HG03439 (cell line): ENCODE measurements around the gene TRIM71.
"Not testable (repeated sequence)": the region's sequence is repeated elsewhere in the genome, so short reads cannot be mapped to it uniquely, and the experiment has no call there.

Source experiments
- ATAC-seq: cut with Tn5 transposase; IDR thresholded peaks from one replicate; pipeline ENCODE4 v1.9.1; 2021; ENCODE audit warnings: mild to moderate bottlenecking, moderate library complexity; ENCODE audit not compliant: unreplicated experiment

The TRIM71 gene

GRCh38 chr3:32819551-32820348 is 2.0 kb downstream of the TRIM71 start:
- ATAC-seq, result no peak

DNA sequence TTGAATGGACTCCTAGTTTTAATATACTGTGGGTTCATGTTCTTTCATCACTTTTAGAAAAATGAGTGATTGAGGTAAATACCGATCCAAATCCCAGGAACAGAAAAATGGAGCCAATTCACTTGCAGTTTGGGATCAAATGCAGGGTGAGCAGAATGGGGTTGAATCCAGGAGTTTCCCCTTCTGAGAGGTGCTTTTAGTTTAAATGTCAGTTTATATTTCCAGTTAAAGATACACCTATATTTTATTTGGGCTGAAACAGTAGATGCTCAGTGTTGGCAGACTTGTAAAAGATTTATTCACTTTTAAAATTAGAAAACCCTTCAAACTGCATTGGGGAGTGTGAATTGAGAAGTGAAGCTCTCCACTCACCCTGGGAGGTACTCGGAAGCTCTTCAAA is 2.6 kb downstream of the TRIM71 start:
- ATAC-seq, result no peak

GRCh38 chr3:32820971-32821685 is 3.3 kb downstream of the TRIM71 start:
- ATAC-seq, result no peak

DNA sequence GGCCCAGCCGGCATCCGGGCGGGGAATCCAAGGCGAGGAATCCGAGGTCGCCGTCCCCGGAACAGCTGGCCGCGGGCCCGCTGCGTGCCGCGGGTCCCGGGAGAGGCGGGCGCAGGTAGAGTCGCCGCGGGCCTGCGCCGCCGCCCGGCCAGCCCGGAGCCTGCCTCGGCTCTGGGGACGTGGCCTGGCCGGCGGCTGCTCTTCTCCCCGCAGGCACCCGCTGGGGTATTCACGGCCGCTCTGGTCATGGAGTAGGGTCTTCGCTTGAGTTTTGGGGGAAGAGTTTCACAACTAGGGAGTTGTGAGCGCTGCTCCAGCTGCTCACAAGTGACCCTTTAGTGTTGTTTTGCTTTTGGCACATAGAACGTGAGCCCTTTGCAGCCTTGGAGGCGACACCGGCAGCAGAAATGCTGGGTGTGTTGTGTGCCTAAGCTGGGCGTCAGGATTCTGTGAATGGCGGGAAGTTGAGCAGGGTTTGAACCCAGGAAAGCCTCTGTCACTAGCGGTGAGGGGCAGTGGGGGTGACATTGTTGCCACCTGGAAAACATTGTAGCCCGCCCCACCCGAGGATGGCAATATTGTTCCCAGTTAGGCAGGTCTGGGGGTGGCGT is 4.0 kb downstream of the TRIM71 start:
- ATAC-seq, result no peak

DNA sequence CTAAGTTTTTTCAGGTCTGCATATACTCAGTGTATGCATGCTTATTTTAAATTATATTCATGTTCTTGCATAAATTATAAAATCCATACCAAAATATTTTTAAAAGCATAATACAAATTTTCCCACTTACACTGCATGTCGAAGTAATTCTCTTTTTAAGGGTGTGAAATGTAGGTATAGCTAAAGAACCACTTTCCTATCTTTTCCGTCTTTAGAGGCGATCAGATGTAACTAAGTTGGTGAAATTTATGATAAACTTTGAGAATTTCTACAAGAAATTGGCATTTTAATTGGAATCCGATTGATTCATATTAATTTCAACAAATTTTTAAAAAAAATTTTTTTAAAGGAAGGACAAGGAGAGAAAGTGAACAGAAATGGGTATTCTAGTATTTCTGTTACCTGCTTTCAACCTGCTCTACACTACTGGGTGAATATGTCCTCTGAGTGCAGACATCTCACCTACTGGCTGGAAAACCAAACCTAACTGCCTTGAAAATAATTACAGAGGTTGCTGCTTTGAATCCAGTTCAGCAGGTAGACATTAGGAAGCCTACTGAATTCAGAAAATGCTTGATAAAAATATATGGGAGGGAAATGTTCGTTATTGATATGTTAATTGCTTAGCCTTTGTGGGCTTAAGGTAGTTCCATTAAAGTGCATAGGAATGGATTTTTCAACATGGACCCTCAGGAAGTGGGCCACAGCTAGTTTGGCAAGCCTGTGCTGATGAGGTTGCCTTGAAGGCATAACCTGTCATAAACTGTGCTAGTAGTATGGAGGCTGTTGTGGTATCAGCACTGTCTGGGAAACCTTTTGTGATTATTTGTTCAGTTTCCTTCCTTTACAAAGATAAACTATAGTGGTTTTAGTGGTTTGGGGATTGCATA is 5.1 kb downstream of the TRIM71 start:
- no peak for ATAC-seq

- ATAC-seq, result not testable (repeated sequence)
Observed at GRCh38 chr3:32823641-32824184, 5.9 kb downstream of the TRIM71 start.

DNA sequence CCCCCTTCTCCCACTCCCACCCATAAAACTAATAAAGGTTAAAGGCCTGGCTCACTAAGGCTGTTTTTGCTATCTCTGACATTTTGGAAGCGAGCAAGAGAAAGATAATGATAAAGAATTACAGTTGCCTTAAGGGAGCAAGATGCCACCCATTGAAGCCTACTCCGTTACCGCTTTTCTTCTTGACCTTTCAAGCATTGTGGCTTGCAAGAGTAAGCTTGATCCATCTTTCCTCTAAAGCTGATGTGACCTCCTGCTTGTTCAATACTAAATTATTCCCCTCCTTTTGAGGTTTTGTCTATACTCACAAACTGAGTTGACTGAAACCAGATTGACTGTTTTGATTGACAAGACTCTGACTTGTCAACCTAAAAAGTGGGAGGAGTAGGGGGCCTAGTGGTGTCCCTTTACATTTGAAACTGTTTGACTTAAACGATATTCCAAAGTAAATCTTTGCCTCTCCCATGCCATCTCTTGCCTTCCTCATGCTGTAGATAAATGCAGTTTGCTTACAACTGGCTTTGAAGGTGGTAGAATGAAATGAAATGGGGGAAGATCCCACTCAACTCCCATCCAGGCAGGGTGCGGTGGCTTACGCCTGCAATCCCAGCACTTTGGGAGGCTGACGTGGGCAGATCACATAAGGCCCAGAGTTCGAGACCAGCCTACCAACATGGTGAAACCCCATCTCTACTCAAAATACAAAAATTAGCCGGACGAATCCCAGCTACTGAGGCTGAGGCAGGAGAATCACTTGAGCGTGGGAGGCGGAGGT is 8.0 kb downstream of the TRIM71 start:
- no peak for ATAC-seq

GRCh38 chr3:32831062-32831461 is 13.3 kb downstream of the TRIM71 start:
- ATAC-seq, result no peak

- no peak for ATAC-seq
Observed at GRCh38 chr3:32831791-32832190, 14.0 kb downstream of the TRIM71 start.

- ATAC-seq, result no peak
Observed at GRCh38 chr3:32832193-32832592, 14.4 kb downstream of the TRIM71 start.

- ATAC-seq, result no peak
Observed at GRCh38 chr3:32835049-32835371, 17.2 kb downstream of the TRIM71 start.

DNA sequence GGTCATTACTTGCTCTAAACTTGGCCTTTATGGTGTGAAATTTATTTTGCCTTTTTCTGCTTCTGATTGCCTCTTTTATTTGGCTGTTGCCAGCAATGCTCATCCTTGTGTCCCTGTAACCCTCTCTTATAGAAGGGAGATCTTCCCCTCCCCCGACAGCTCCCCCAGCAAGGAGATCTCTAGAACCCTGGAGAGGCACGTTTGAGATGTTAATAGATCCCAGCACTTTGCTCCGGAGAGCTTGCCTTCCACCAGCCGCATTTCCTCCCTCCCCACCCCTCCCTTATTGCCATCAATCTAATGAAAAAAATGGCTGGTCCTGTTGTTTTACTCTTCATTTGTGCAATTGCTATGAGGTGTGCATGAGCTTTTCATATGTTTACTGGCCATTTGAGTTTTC is 18.2 kb downstream of the TRIM71 start:
- no peak for ATAC-seq

GRCh38 chr3:32836601-32837000 is 18.8 kb downstream of the TRIM71 start:
- ATAC-seq, result no peak

- no peak for ATAC-seq
Observed at GRCh38 chr3:32837366-32837765, 19.6 kb downstream of the TRIM71 start.

DNA sequence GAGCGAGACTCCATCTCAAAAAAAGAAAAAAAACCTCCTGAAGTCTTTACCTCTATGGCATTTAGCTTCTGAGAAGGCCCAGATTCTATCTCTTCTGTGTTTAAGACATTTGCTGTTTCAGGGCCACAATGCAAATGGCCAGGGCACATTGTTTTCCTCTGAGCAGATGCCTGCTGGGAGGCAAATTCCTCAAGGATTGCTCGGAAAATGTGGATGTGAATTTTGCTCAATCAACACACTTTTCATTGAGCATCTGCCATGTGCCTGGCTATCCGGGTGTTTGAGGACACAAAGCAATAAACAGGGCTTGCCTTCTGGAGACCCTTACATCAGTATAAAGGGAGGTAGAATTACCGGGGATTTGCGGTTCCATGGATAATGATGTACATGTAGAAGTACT is 20.0 kb downstream of the TRIM71 start:
- ATAC-seq, result no peak

DNA sequence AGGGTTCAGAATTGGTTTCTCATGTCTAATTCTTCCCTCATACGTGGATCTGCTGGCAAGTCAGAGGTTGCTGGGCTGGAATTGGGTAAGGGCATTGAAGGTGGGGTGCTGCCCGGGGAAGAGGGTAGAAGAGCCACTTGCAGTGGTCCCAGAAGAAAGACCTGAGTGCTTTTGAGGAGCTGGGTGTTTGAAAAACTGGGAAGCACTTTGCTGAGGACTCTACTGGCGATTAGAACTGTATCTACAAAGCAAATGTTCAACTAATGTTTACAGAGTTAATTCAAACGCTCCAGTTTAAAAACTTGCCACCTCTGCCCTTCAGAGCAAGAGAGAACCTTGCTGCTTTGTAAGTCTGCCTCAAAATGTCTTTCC is 21.9 kb downstream of the TRIM71 start:
- ATAC-seq, result no peak

- no peak for ATAC-seq
Observed at GRCh38 chr3:32840086-32840841, 22.5 kb downstream of the TRIM71 start.

DNA sequence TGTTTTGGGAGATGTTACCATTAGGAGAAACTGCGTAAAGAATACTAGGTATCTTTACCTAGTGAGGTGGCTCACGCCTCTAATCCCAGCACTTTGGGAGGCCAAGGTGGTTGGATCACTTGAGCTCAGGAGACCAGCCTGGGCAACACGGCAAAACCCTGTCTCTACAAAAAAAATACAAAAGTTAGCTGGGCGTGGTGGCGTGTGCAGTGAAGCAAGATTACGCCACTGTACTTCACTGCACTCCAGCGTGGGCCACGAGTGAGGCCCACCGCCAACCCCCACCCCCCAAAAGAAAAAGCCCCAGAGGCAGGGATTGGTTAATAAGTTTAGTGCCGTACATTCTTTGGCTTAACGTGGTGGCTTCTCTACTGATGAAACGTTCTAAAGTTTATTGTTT is 23.5 kb downstream of the TRIM71 start:
- no peak for ATAC-seq

- no peak for ATAC-seq
Observed at GRCh38 chr3:32841867-32842470, 24.2 kb downstream of the TRIM71 start.
